IPS DF 4.7 (cell line): Measurements from ENCODE around the gene KATNAL1.
"Not testable (repeated sequence)": the region's sequence is repeated elsewhere in the genome, so short reads cannot be mapped to it uniquely, and the experiment has no call there.

ENCODE experiments used
- DNase-seq: peaks from one replicate; pipeline ENCODE4 v3.0.0-alpha.2; 2013; ENCODE audit warnings: low spot score; ENCODE audit errors: extremely low read depth

Gene KATNAL1

GRCh38 chr13:30222254-30222653 is 85.1 kb downstream of the KATNAL1 start:
- no peak for DNase-seq

DNA sequence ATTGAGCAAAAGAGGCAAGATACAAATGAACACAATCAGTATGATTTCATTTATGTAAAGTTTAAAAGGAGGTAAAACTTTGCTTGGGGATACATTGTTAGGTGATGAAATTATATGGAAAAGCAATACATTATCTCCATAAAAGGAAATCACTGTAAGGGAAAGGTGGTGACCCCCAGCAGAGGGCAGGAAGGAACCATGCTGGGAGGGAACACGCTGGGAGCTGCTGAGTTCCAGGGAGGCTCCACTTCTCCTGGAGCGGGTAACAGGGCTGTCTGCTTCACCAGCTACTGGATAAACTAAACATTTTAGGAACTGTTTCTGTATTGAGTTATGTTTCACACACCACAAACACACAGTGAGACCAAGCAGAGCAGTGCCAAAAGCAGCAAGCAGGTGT is 91.2 kb downstream of the KATNAL1 start:
- DNase-seq, result no peak

DNA sequence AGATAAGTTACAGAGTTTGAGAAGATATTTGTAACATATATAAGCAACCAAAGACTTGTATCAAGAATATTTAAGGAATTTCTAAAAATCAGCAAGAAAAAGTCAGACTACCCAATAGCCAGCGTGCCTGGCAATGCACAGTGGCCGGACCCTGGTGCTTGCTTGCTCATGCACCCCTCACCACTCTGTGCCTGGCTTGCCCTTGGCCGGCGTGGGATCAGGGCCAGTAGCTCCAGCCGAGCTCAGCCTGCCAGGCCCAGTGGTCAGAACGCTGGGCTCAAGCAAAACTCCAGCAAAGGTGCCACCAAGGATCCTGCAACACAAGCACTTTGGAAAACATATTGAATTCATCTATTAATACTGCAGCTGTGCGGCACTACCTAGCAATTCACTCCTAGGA is 95.1 kb downstream of the KATNAL1 start:
- no peak for DNase-seq

DNA sequence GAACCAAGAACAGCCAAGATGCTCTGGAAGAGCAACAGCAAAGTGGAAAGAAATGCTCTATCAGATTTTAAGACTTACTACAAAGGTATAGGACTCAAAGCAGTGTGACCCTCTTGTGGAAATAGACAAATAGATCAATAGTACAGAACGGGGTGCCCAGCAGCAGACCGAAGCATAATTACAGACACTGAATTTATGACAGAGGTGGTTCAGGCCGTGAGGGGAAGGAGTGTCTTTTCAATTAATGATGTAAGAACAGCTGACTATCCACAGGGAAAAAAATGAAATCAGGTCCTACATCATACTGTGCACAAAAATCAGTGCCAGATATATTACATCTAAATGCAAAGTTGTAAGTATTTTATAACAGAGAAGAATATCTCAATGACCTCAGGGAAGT is 95.6 kb downstream of the KATNAL1 start:
- no peak for DNase-seq

- no peak for DNase-seq
These were observed 102.8 kb downstream of the KATNAL1 start for GRCh38 chr13:30204564-30204963.

GRCh38 chr13:30196025-30196424 is 111.3 kb downstream of the KATNAL1 start:
- peak; percentile 38 for DNase-seq

DNA sequence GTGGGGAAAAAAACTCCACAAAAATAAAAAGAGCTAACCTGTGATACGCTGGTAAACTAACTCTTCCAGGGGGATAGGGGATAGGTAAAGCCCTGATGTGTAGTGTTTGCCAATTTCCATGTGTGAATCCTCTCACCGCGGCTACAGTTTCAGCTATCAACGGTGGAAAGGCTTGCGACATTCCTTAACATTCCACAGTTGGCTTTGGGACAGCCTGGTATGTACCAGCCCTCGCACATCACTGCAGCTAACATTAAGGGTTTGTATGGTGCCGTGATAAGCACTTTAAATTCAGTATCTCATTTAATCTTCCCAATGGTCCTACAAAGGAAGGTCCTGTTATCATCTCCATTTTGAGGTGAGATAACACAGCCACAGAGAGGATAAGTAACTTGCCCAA is 112.4 kb downstream of the KATNAL1 start:
- no peak for DNase-seq

GRCh38 chr13:30193279-30194234 is 113.8 kb downstream of the KATNAL1 start:
- no peak for DNase-seq

GRCh38 chr13:30192320-30193093 is 114.8 kb downstream of the KATNAL1 start:
- DNase-seq, result no peak

GRCh38 chr13:30191491-30192100 is 115.8 kb downstream of the KATNAL1 start:
- DNase-seq, result no peak

- no peak for DNase-seq
These were observed 120.5 kb downstream of the KATNAL1 start for GRCh38 chr13:30186634-30187415.

- peak; percentile 25 for DNase-seq
These were observed 125.3 kb downstream of the KATNAL1 start for GRCh38 chr13:30181888-30182651.

DNA sequence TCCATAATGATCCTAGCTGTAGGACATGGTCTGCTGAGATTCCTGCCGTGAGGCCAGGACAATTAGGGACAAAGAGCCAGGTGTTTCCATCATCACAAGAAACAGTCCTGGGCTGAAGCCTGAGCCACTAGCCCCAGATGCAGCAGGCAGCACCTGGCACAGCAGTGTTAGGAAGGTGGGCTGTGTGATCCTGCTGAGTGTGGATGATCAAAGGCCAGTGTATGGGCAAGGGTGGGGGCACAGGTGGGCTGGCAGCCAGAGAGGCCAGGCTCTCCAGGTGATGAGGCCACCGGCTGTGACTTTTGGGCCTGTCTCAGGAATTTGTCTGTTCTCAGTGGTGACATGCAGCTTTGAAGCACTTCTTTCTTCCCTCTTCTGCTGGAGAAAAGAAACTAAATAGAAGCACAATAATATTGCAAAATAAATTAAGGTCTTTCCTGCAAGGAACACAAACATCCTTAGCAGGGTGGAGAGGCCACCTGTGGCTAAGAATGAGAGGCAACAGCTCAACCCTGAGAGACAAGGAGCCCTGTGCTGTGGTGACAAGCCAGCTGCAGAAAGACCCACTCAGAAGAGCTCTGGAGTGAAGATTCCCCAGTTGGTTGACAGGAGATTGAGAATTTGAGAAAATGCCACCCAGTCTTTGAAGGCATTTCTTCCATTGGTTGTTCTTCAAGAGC is 127.6 kb downstream of the KATNAL1 start:
- DNase-seq, result no peak

- no peak for DNase-seq
These were observed 128.4 kb downstream of the KATNAL1 start for GRCh38 chr13:30178976-30179375.

DNA sequence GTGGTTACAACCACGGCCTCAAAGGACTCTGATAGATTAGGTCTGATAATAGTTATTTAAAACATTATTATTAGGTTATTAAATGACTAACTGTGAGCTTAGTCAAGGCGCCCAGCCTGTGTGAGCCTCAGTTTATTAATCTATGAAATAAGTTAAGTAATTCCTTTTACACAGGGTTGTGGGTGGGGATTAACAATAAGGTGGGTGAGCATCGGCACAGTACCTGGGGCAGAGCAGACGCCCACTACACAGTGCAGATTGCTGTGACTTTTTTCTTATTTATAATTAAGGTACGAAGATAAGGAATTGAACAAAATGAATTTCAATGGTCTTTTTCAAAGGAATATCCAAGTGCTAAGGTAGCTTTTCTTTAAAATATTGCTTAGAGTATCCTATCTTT is 132.2 kb downstream of the KATNAL1 start:
- no peak for DNase-seq

DNA sequence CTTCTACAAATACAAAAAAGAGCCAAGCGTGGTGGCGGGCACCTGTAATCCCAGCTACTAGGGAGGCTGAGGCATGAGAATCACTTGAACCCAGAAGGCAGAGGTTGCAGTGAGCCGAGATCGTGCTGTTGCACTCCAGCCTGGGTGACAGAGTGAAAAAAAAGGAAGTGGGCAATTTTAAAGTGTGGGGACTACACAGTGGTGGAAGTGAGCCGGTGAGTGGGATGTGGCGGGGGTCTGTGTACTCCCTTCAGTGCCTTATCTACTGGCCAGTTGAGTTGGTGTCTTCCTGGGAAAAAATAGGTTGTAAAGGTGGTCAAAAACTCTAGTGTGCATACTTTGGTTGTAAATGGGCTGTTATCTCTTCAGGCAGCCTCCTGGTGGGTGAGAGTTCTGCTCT is 133.1 kb downstream of the KATNAL1 start:
- DNase-seq, result not testable (repeated sequence)

- no peak for DNase-seq
These were observed 134.1 kb downstream of the KATNAL1 start for GRCh38 chr13:30173303-30173610.

GRCh38 chr13:30172593-30173302 is 134.6 kb downstream of the KATNAL1 start:
- DNase-seq, result no peak

GRCh38 chr13:30170569-30170968 is 136.8 kb downstream of the KATNAL1 start:
- no peak for DNase-seq
